OCI-LY7 (cell line): ENCODE results near the gene ZNF821. TPM values are rescaled to one million over a fixed set of nuclear protein-coding genes. Genes with fewer than 3 reads are reported as not detected.

Experiments used
- BruUV-seq: library from RNA; stranded (reverse); fragments of 400-500 nt; replicated peaks from 2 replicates; lab custom pipeline; 2021; lab: Mats Ljungman, UMichigan
- CTCF ChIA-PET: fragments of 300-600 bp; sonication (Branson Sonifier 250); formaldehyde crosslinking; loops from one replicate; lab custom pipeline; 2022; ENCODE audit warnings: antibody characterized with exemption; ENCODE audit not compliant: unreplicated experiment; lab: Charles Lee
- POLR2A ChIA-PET: fragments of 300-600 bp; sonication (Branson Sonifier 250); formaldehyde crosslinking; loops from one replicate; lab custom pipeline; 2022; ENCODE audit warnings: antibody characterized with exemption; lab: Charles Lee
- DNase-seq: peaks from one replicate; pipeline ENCODE4 v3.0.0-alpha.2; 2015; ENCODE audit warnings: low spot score
- H2AFZ ChIP-seq: fragments of 200-600 bp; sonication (generic), shearing (Covaris generic); 2 replicates; pipeline ENCODE4 v1.6.1; 2014; ENCODE audit warnings: mild to moderate bottlenecking, antibody characterized with exemption, low read length, moderate library complexity
- H3K27ac ChIP-seq: fragments of 200-600 bp; sonication (generic); 2 replicates; pipeline ENCODE4 v1.5.1; 2014; ENCODE audit warnings: mixed run types, low read depth, mild to moderate bottlenecking, moderate library complexity, low read length, inconsistent platforms; ENCODE audit not compliant: poor library complexity, severe bottlenecking
- H3K36me3 ChIP-seq: fragments of 200-600 bp; sonication (generic); 2 replicates; pipeline ENCODE4 v1.6.1; 2014; ENCODE audit warnings: mild to moderate bottlenecking, antibody characterized with exemption, low read length, moderate library complexity, mixed read lengths; ENCODE audit not compliant: insufficient read depth
- H3K4me1 ChIP-seq: fragments of 200-600 bp; sonication (generic); 2 replicates; pipeline ENCODE4 v1.5.1; 2014; ENCODE audit warnings: mild to moderate bottlenecking, low read length; ENCODE audit not compliant: insufficient read depth, poor library complexity, severe bottlenecking
- H3K4me2 ChIP-seq: fragments of 200-600 bp; sonication (generic); 2 replicates; pipeline ENCODE4 v1.6.1; 2014; ENCODE audit warnings: mild to moderate bottlenecking, low read length
- H3K4me3 ChIP-seq: fragments of 200-600 bp; sonication (generic); 2 replicates; pipeline ENCODE4 v1.5.1; 2014; ENCODE audit warnings: mild to moderate bottlenecking, low read depth, low read length; ENCODE audit not compliant: poor library complexity, severe bottlenecking
- H3K79me2 ChIP-seq: fragments of 200-600 bp; sonication (generic); 2 replicates; pipeline ENCODE4 v1.6.1; 2016; ENCODE audit warnings: low read depth, mild to moderate bottlenecking, low read length, moderate library complexity, mixed read lengths; ENCODE audit not compliant: insufficient read depth
- H3K9me2 ChIP-seq: fragments of 200-600 bp; sonication (generic); 2 replicates; pipeline ENCODE4 v1.6.1; 2016; ENCODE audit warnings: mild to moderate bottlenecking, low read length, mixed read lengths; ENCODE audit not compliant: insufficient read depth
- H3K9me3 ChIP-seq: fragments of 200-600 bp; sonication (generic); 2 replicates; pipeline ENCODE4 v1.6.1; 2014; ENCODE audit warnings: mild to moderate bottlenecking, mixed run types, low read length, mixed read lengths
- H4K20me1 ChIP-seq: fragments of 200-600 bp; sonication (generic); 2 replicates; pipeline ENCODE4 v1.6.1; 2014; ENCODE audit warnings: mild to moderate bottlenecking, antibody characterized with exemption, low read length, moderate library complexity, mixed read lengths; ENCODE audit not compliant: insufficient read depth
- EZH2phosphoT487 ChIP-seq: fragments of 200-600 bp; sonication (generic); IDR thresholded peaks from 2 replicates; pipeline ENCODE4 v1.6.1; 2018; ENCODE audit warnings: low read depth, borderline replicate concordance, mild to moderate bottlenecking, mixed run types, antibody characterized with exemption, low read length, moderate library complexity, mixed read lengths
- intact Hi-C: fragments of 100-400 bp; cut with micrococcal nuclease; formaldehyde crosslinking; loops from one replicate; pipeline ENCODE4 v1.10.0; 2022; ENCODE audit not compliant: unreplicated experiment
- total RNA-seq, 2 experiments: library from RNA; depleted of rRNA in 1 of 2; stranded (reverse); fragments of >200 nt in 1 of 2; shearing (Covaris generic) in 1 of 2; gene quantifications; 2 replicates each; pipeline ENCODE4 v1.2.3, GENCODE V29; 2014 to 2022
- TF ChIP-seq, protein P1 (sequence below): fragments of 200-600 bp; sonication (generic); conservative IDR thresholded peaks from 2 replicates; pipeline ENCODE4 v1.5.1; 2014; ENCODE audit warnings: mild to moderate bottlenecking, antibody characterized with exemption, low read length, moderate library complexity, mixed read lengths

ZNF821 gene
- total RNA-seq, 2 experiments from 2014 or later: 14.6 to 17.8 TPM

DNA sequence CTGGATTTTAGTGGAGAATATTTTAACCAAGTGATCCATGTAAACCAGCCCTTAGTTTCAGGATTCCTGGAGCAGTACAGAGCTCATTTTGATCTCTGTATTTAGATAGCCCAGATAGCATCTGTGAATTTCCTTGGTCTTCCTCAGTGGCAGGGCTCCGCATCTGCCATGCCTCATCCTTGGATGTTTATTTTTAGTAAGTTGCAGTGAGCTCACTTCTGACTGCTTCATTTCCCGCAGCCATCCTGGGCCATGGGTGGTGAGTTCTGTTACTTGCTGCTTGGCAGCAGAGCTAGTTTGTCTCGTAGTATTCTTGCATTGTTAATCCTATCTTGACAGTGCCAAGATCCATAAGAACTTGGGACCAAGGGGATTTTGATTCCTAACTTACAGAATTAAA lies 45.1 kb upstream of the ZNF821 start:
- H3K4me1 ChIP-seq: peaks cover 7% of the 10 kb centered on the region
- peaks cover 86% of the 10 kb centered on the region for H3K36me3 ChIP-seq
- intact Hi-C loops: no loop called here
- DNase-seq: no peak
- BruUV-seq: no TSS peak
- TF ChIP-seq, protein P1, sequence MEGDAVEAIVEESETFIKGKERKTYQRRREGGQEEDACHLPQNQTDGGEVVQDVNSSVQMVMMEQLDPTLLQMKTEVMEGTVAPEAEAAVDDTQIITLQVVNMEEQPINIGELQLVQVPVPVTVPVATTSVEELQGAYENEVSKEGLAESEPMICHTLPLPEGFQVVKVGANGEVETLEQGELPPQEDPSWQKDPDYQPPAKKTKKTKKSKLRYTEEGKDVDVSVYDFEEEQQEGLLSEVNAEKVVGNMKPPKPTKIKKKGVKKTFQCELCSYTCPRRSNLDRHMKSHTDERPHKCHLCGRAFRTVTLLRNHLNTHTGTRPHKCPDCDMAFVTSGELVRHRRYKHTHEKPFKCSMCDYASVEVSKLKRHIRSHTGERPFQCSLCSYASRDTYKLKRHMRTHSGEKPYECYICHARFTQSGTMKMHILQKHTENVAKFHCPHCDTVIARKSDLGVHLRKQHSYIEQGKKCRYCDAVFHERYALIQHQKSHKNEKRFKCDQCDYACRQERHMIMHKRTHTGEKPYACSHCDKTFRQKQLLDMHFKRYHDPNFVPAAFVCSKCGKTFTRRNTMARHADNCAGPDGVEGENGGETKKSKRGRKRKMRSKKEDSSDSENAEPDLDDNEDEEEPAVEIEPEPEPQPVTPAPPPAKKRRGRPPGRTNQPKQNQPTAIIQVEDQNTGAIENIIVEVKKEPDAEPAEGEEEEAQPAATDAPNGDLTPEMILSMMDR: no peak
- no peak for TF ChIP-seq EZH2phosphoT487
- no peaks in the 10 kb centered on the region for H3K79me2 ChIP-seq
- 0 out of 2 replicates have a peak, but pooled peaks cover 3% of the 10 kb centered on the region for H4K20me1 ChIP-seq
- no peaks in the 10 kb centered on the region for H3K9me2 ChIP-seq
- H3K4me2 ChIP-seq: no peak overlapping the region
- no peak overlapping the region for H3K4me3 ChIP-seq
- no peaks in the 10 kb centered on the region for H3K9me3 ChIP-seq
- H3K27ac ChIP-seq: no peak overlapping the region
- POLR2A ChIA-PET: interaction anchor here (1.2 to 1.7 kb wide), 4 partner anchors 9 to 20 kb away, joined by 5 to 7 read pairs (median 6); no protein-coding TSS in a partner anchor
- CTCF ChIA-PET: interaction anchor here (1.1 kb wide), 1 partner anchor 12 kb away, joined by 3 read pairs; no protein-coding TSS in a partner anchor
- H2AFZ ChIP-seq: no peak overlapping the region

GRCh38 chr16:71927787-71928186 lies 43.8 kb upstream of the ZNF821 start:
- CTCF ChIA-PET: no interaction called here
- POLR2A ChIA-PET: no interaction called here
- Histone ChIP-seq H3K9me2 (no peaks in the 10 kb centered on the region), H3K79me2 (no peaks in the 10 kb centered on the region), H3K4me1 (peaks cover 7% of the 10 kb centered on the region), H3K9me3 (no peaks in the 10 kb centered on the region), H2AFZ (no peak overlapping the region), H3K36me3 (peaks cover 90% of the 10 kb centered on the region), H3K4me2 (no peak overlapping the region), H3K4me3 (no peak overlapping the region), H4K20me1 (0 out of 2 replicates have a peak, but pooled peaks cover 3% of the 10 kb centered on the region), H3K27ac (no peak overlapping the region)
- no TSS peak for BruUV-seq
- intact Hi-C loops: no loop called here
- no peak for DNase-seq
- TF ChIP-seq, protein P1: no peak
- no peak for TF ChIP-seq EZH2phosphoT487

DNA sequence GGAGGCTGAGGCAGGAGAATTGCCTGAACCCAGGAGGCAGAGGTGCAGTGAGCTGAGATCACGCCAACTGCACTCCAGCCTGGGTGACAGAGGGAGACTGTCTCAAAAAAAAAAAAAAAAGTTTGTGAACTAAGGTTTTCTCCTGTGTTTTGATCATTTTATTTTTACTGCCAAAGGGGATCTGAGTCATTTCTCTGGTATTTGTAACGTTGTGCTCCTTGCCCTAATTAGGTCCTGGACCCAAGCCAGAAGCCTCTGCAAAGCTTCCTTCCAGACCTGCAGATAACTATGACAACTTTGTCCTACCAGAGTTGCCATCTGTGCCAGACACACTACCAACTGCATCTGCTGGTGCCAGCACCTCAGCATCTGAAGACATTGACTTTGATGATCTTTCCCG lies 43.4 kb upstream of the ZNF821 start:
- ChIA-PET POLR2A (no interaction called here), CTCF (no interaction called here)
- Histone ChIP-seq H3K4me2 (no peak overlapping the region), H3K36me3 (peaks cover 94% of the 10 kb centered on the region), H3K4me3 (no peak overlapping the region), H3K27ac (no peak overlapping the region), H3K9me2 (no peaks in the 10 kb centered on the region), H4K20me1 (0 out of 2 replicates have a peak, but pooled peaks cover 3% of the 10 kb centered on the region), H3K4me1 (peaks cover 7% of the 10 kb centered on the region), H2AFZ (no peak overlapping the region), H3K79me2 (no peaks in the 10 kb centered on the region), H3K9me3 (no peaks in the 10 kb centered on the region)
- TF ChIP-seq, protein P1: no peak
- TF ChIP-seq EZH2phosphoT487: no peak
- BruUV-seq: no TSS peak
- no peak for DNase-seq
- intact Hi-C loops: no loop called here
